IMR-90 (cell line): ENCODE measurements around the gene SNRPA1. TPM values are rescaled to one million over a fixed set of nuclear protein-coding genes. Genes with fewer than 3 reads are reported as not detected.

Source experiments
- ATAC-seq: fragments of 200-7000 bp; cut with Tn5 transposase; 2 replicates; pipeline ENCODE4 v1.9.1; 2020; ENCODE audit warnings: low read depth, mild to moderate bottlenecking, moderate library complexity
- BruUV-seq: library from RNA; stranded (reverse); fragments of 400-500 nt; replicated peaks from 2 replicates; lab custom pipeline; 2021; lab: Mats Ljungman, UMichigan
- CTCF ChIA-PET: fragments of 300-600 bp; formaldehyde crosslinking; extraction: SDS; loops from one replicate; lab custom pipeline; 2021; ENCODE audit warnings: antibody characterized with exemption; lab: Yijun Ruan, JAX
- POLR2A ChIA-PET: fragments of 300-600 bp; sonication (Branson Sonifier 250); formaldehyde crosslinking; loops from one replicate; lab custom pipeline; 2022; ENCODE audit warnings: antibody characterized with exemption; ENCODE audit not compliant: unreplicated experiment; lab: Charles Lee
- DNase-seq: peaks from one replicate; pipeline ENCODE4 v3.0.0; 2013
- H2AFZ ChIP-seq: replicated peaks from 2 replicates; pipeline ENCODE3; 2013; ENCODE audit warnings: low read length, mild to moderate bottlenecking; ENCODE audit not compliant: poor library complexity
- H2AK5ac ChIP-seq: 2 replicates; pipeline ENCODE4 v1.6.1; 2013; ENCODE audit warnings: low read depth, low read length, inconsistent platforms
- H2AK9ac ChIP-seq: replicated peaks from 2 replicates; pipeline ENCODE3; 2013; ENCODE audit warnings: mild to moderate bottlenecking, low read depth, low read length, moderate library complexity; ENCODE audit not compliant: poor library complexity
- H2BK120ac ChIP-seq: 2 replicates; pipeline ENCODE4 v1.6.1; 2013; ENCODE audit warnings: low read depth, low read length, inconsistent platforms
- H2BK15ac ChIP-seq: 3 replicates; pipeline ENCODE4 v1.6.1; 2013; ENCODE audit warnings: low read depth, low read length, inconsistent platforms
- H2BK20ac ChIP-seq: 2 replicates; pipeline ENCODE4 v1.6.1; 2013; ENCODE audit warnings: low read depth, mild to moderate bottlenecking, inconsistent platforms, low read length, moderate library complexity
- H2BK5ac ChIP-seq: 2 replicates; pipeline ENCODE4 v1.6.1; 2013; ENCODE audit warnings: mild to moderate bottlenecking, low read depth, low read length, inconsistent platforms; ENCODE audit not compliant: poor library complexity, severe bottlenecking
- H3K14ac ChIP-seq: replicated peaks from 2 replicates; pipeline ENCODE4 v1.6.1; 2013; ENCODE audit warnings: low read depth, low read length, inconsistent platforms
- H3K18ac ChIP-seq: 2 replicates; pipeline ENCODE4 v1.6.1; 2013; ENCODE audit warnings: low read depth, low read length, control low read depth
- H3K23ac ChIP-seq: 2 replicates; pipeline ENCODE4 v1.6.1; 2013; ENCODE audit warnings: low read depth, low read length, inconsistent platforms
- H3K27ac ChIP-seq: 2 replicates; pipeline ENCODE4 v1.5.1; 2013; ENCODE audit warnings: mild to moderate bottlenecking, control low read depth, low read length; ENCODE audit not compliant: insufficient read depth
- H3K27me3 ChIP-seq: 2 replicates; pipeline ENCODE4 v1.6.1; 2013; ENCODE audit warnings: low read length; ENCODE audit not compliant: control insufficient read depth, insufficient read depth
- H3K36me3 ChIP-seq: 2 replicates; pipeline ENCODE4 v1.6.1; 2013; ENCODE audit warnings: low read length, mixed read lengths; ENCODE audit not compliant: control insufficient read depth, insufficient read depth
- H3K4ac ChIP-seq: 2 replicates; pipeline ENCODE4 v1.6.1; 2013; ENCODE audit warnings: low read depth, low read length, inconsistent platforms
- H3K4me1 ChIP-seq: 2 replicates; pipeline ENCODE4 v1.6.1; 2013; ENCODE audit warnings: low read length, mixed read lengths; ENCODE audit not compliant: control insufficient read depth, insufficient read depth
- H3K4me2 ChIP-seq: 2 replicates; pipeline ENCODE4 v1.6.1; 2013; ENCODE audit warnings: low read depth, mild to moderate bottlenecking, control low read depth, low read length, moderate library complexity
- H3K4me3 ChIP-seq: 2 replicates; pipeline ENCODE4 v1.5.1; 2013; ENCODE audit warnings: low read depth, mild to moderate bottlenecking, control low read depth, low read length, moderate library complexity; ENCODE audit not compliant: insufficient read depth
- H3K56ac ChIP-seq: 2 replicates; pipeline ENCODE4 v1.6.1; 2013; ENCODE audit warnings: low read length, inconsistent platforms; ENCODE audit not compliant: insufficient read depth; ENCODE audit errors: extremely low read depth
- H3K79me1 ChIP-seq, 2 experiments: 2 replicates each; pipeline ENCODE4 v1.6.1; 2013; ENCODE audit warnings: low read length in 2 of 2, inconsistent platforms in 1 of 2, low read depth in 1 of 2
- H3K9ac ChIP-seq: 2 replicates; pipeline ENCODE4 v1.6.1; 2013; ENCODE audit warnings: low read depth, low read length, control low read depth
- H3K9me1 ChIP-seq: 2 replicates; pipeline ENCODE4 v1.6.1; 2013; ENCODE audit warnings: low read length, inconsistent platforms; ENCODE audit not compliant: insufficient read depth
- H3K9me3 ChIP-seq: 2 replicates; pipeline ENCODE4 v1.6.1; 2013; ENCODE audit warnings: low read length; ENCODE audit not compliant: control insufficient read depth, insufficient read depth
- H4K20me1 ChIP-seq: 2 replicates; pipeline ENCODE4 v1.6.1; 2013; ENCODE audit warnings: low read length, inconsistent platforms; ENCODE audit not compliant: insufficient read depth
- H4K5ac ChIP-seq: 2 replicates; pipeline ENCODE4 v1.6.1; 2013; ENCODE audit warnings: mild to moderate bottlenecking, low read depth, low read length, control low read depth
- H4K8ac ChIP-seq, 2 experiments: 2 replicates each; pipeline ENCODE4 v1.6.1; 2013; ENCODE audit warnings: low read depth in 2 of 2, low read length in 2 of 2, control low read depth in 1 of 2, inconsistent platforms in 1 of 2
- H4K91ac ChIP-seq: 2 replicates; pipeline ENCODE4 v1.6.1; 2013; ENCODE audit warnings: low read depth, low read length, inconsistent platforms; ENCODE audit not compliant: insufficient read depth
- BHLHE40 ChIP-seq: fragments of 150-350 bp; IDR thresholded peaks from 2 replicates; pipeline ENCODE4 v1.6.1; 2016; ENCODE audit warnings: mild to moderate bottlenecking, low read depth, low read length
- CEBPB ChIP-seq: IDR thresholded peaks from 2 replicates; pipeline ENCODE4 v1.6.1; 2012; ENCODE audit warnings: low read depth, low read length, improper control_type of control experiment
- CHD1 ChIP-seq: IDR thresholded peaks from 2 replicates; pipeline ENCODE4 v1.6.1; 2012; ENCODE audit warnings: low read depth, low read length, improper control_type of control experiment
- FOS ChIP-seq: fragments of 150-350 bp; IDR thresholded peaks from 2 replicates; pipeline ENCODE4 v1.6.1; 2016; ENCODE audit warnings: low read depth, low read length
- MAFK ChIP-seq: IDR thresholded peaks from 2 replicates; pipeline ENCODE4 v1.6.1; 2012; ENCODE audit warnings: low read depth, low read length, improper control_type of control experiment
- MAZ ChIP-seq: IDR thresholded peaks from 2 replicates; pipeline ENCODE4 v1.6.1; 2012; ENCODE audit warnings: low read depth, mild to moderate bottlenecking, low read length, improper control_type of control experiment, moderate library complexity, borderline replicate concordance
- MXI1 ChIP-seq: IDR thresholded peaks from 2 replicates; pipeline ENCODE4 v1.6.1; 2012; ENCODE audit warnings: low read depth, mild to moderate bottlenecking, low read length, moderate library complexity, borderline replicate concordance
- NFE2L2 ChIP-seq: fragments of 150-350 bp; IDR thresholded peaks from 2 replicates; pipeline ENCODE4 v1.6.1; 2016; ENCODE audit warnings: low read depth, mild to moderate bottlenecking, low read length
- POLR2A ChIP-seq: IDR thresholded peaks from 2 replicates; pipeline ENCODE4 v1.6.1; 2012; ENCODE audit warnings: mild to moderate bottlenecking, low read depth, low read length
- RCOR1 ChIP-seq: IDR thresholded peaks from 2 replicates; pipeline ENCODE4 v1.6.1; 2012; ENCODE audit warnings: mild to moderate bottlenecking, low read length, improper control_type of control experiment; ENCODE audit not compliant: insufficient replicate concordance
- RFX5 ChIP-seq: IDR thresholded peaks from 2 replicates; pipeline ENCODE4 v1.8.0; 2012; ENCODE audit warnings: low read depth, mild to moderate bottlenecking, low read length, moderate library complexity
- SMC3 ChIP-seq: fragments of 150-350 bp; IDR thresholded peaks from 2 replicates; pipeline ENCODE4 v1.6.1; 2016; ENCODE audit warnings: low read depth, mild to moderate bottlenecking, antibody characterized with exemption, low read length, moderate library complexity
- USF2 ChIP-seq: fragments of 150-350 bp; IDR thresholded peaks from 2 replicates; pipeline ENCODE4 v1.6.1; 2017; ENCODE audit warnings: mild to moderate bottlenecking, antibody characterized with exemption, low read length, low read depth
- WGBS, 2 experiments: methylation state at CpG; one replicate each; pipeline versions ENCODE4 v1.1.5 to v1.1.7; 2013; ENCODE audit warnings: missing lambda C conversion rate in 2 of 2; ENCODE audit not compliant: insufficient read length in 1 of 2; ENCODE audit errors: extremely low coverage in 2 of 2; 5-methylcytosine and 5-hydroxymethylcytosine counted together
- dilution Hi-C: fragments of 300-500 bp; cut with HindIII; formaldehyde crosslinking; loops from one replicate; pipeline ENCODE4 v1.14.3; 2018; ENCODE audit warnings: low sequenced_read_pairs; ENCODE audit not compliant: unreplicated experiment
- in situ Hi-C: fragments of 300-500 bp; cut with MboI; formaldehyde crosslinking; loops from 3 replicates; pipeline ENCODE4 v1.14.3; 2019; ENCODE audit warnings: low sequenced_read_pairs, inconsistent platforms, mixed read lengths
- intact Hi-C: fragments of 100-400 bp; cut with micrococcal nuclease; formaldehyde crosslinking; loops from 2 replicates; pipeline ENCODE4 v1.10.0; 2022
- polyA plus RNA-seq, 3 experiments: library from polyadenylated mRNA; depleted of rRNA; stranded (reverse); fragments of >200 nt; gene quantifications; 2 replicates each; pipeline ENCODE4 v1.2.3, GENCODE V29; 2012; ENCODE audit warnings: low replicate concordance in 1 of 3
- total RNA-seq: library from RNA; depleted of rRNA; stranded (reverse); fragments of >200 nt; gene quantifications from 2 replicates; pipeline ENCODE4 v1.2.3, GENCODE V29; 2012

The SNRPA1 gene
- total and polyA plus RNA-seq, 2 of the 4 experiments (the other 2 are of a cell fraction): 37.1 to 79.9 TPM

GRCh38 chr15:101314336-101315125, 19.5 kb upstream of the SNRPA1 start:
- Histone ChIP-seq H4K5ac (no peak overlapping the region), H2BK15ac (no peak overlapping the region), H2AK5ac (no peak overlapping the region), H3K79me1 (no peaks in the 10 kb centered on the region), H3K4me3 (no peak overlapping the region), H3K4me1 (no peaks in the 10 kb centered on the region), H3K56ac (no peak overlapping the region), H2BK20ac (no peak overlapping the region), H3K23ac (no peak overlapping the region), H2BK120ac (no peak overlapping the region), H3K27ac (no peak overlapping the region), H2AK9ac (no peak overlapping the region), H2AFZ (no peak overlapping the region), H2BK5ac (no peak overlapping the region), H3K9me1 (no peaks in the 10 kb centered on the region), H3K18ac (no peak overlapping the region), H4K8ac (no peak overlapping the region), H3K27me3 (peaks cover 28% of the 10 kb centered on the region), H3K36me3 (no peaks in the 10 kb centered on the region), H3K9ac (no peak overlapping the region), H3K14ac (no peak overlapping the region), H4K91ac (no peak overlapping the region), H3K4ac (no peak overlapping the region), H3K9me3 (no peaks in the 10 kb centered on the region), H3K4me2 (no peak overlapping the region), H4K20me1 (no peaks in the 10 kb centered on the region)
- dilution Hi-C loops: no loop called here
- POLR2A ChIA-PET: no interaction called here
- in situ Hi-C loops: no loop called here
- ATAC-seq (no peak), DNase-seq (no peak)
- BruUV-seq: no TSS peak
- 40% methylated on average over 1 of the region's 19 CpGs; no CpG with 5 or more reads in 1 of the 2 experiments for WGBS, 2 experiments
- no peak for TF ChIP-seq FOS
- TF ChIP-seq RCOR1: no peak
- no peak for TF ChIP-seq MXI1
- no peak for TF ChIP-seq CEBPB
- TF ChIP-seq MAZ: no peak
- no peak for TF ChIP-seq CHD1
- no peak for TF ChIP-seq BHLHE40
- TF ChIP-seq MAFK: no peak
- TF ChIP-seq NFE2L2: no peak
- no peak for TF ChIP-seq SMC3
- no peak for TF ChIP-seq POLR2A
- TF ChIP-seq RFX5: no peak
- no peak for TF ChIP-seq USF2
- CTCF ChIA-PET: interaction anchor here (1.6 kb wide), 1 partner anchor 10 kb away, joined by 4 read pairs; no protein-coding TSS in a partner anchor
- intact Hi-C loops: no loop called here
